ENCODE measurements around the gene OR8G1. TPM values are rescaled to one million over a fixed set of nuclear protein-coding genes. Genes with fewer than 3 reads are reported as not detected.
"Not testable (repeated sequence)": the region's sequence is repeated elsewhere in the genome, so short reads cannot be mapped to it uniquely, and the experiment has no call there.

The OR8G1 gene
- total RNA-seq, 1 donor from 2014 or later = not detected

GRCh38 chr11:124238512-124238911 lies 2.4 kb upstream of the OR8G1 start:
- no peak for DNase-seq (ENCODE audit: low spot score)

- DNase-seq (ENCODE audit: low spot score) = not testable (repeated sequence)
These were observed 9.0 kb downstream of the OR8G1 start for GRCh38 chr11:124249869-124250268.

GRCh38 chr11:124256076-124256475 lies 15.2 kb downstream of the OR8G1 start, which contains the start of gene OR8G5:
OR8G5 (plus strand) TSS chr11:124256376; CDS start chr11:124264932, 8,556 bp downstream.
- DNase-seq (ENCODE audit: low spot score) = no peak

- DNase-seq (ENCODE audit: low spot score) = not testable (repeated sequence)
These were observed 24.1 kb downstream of the OR8G1 start for GRCh38 chr11:124265041-124265440.

- DNase-seq (ENCODE audit: low spot score) = not testable (repeated sequence)
These were observed 30.0 kb downstream of the OR8G1 start for GRCh38 chr11:124270886-124271285.

- DNase-seq (ENCODE audit: low spot score) = no peak
These were observed 33.1 kb downstream of the OR8G1 start for GRCh38 chr11:124274000-124274399.

- DNase-seq (ENCODE audit: low spot score) = no peak
These were observed 35.2 kb downstream of the OR8G1 start for GRCh38 chr11:124276081-124276480.

GRCh38 chr11:124277207-124277606 lies 36.3 kb downstream of the OR8G1 start:
- DNase-seq (ENCODE audit: low spot score) = no peak

- no peak for DNase-seq (ENCODE audit: low spot score)
These were observed 36.9 kb downstream of the OR8G1 start for GRCh38 chr11:124277804-124278203.

- DNase-seq (ENCODE audit: low spot score) = no peak
These were observed 37.4 kb downstream of the OR8G1 start for GRCh38 chr11:124278261-124278660.

GRCh38 chr11:124285610-124286344 lies 44.9 kb downstream of the OR8G1 start:
- DNase-seq (ENCODE audit: low spot score) = no peak

GRCh38 chr11:124294687-124295086 lies 53.8 kb downstream of the OR8G1 start:
- no peak for DNase-seq (ENCODE audit: low spot score)

- DNase-seq (ENCODE audit: low spot score) = no peak
These were observed 55.1 kb downstream of the OR8G1 start for GRCh38 chr11:124296016-124296415.

GRCh38 chr11:124297921-124298320 lies 57.0 kb downstream of the OR8G1 start:
- DNase-seq (ENCODE audit: low spot score) = no peak

- DNase-seq (ENCODE audit: low spot score) = no peak
These were observed 60.7 kb downstream of the OR8G1 start for GRCh38 chr11:124301548-124301947.

- DNase-seq (ENCODE audit: low spot score) = no peak
These were observed 61.6 kb downstream of the OR8G1 start for GRCh38 chr11:124302347-124303125.

Other genes starting within 250 kb of the OR8G1 start
- gene OR10G6, start 245.9 kb upstream of the OR8G1 start, total RNA-seq = not detected
- gene OR10G4, start 228.1 kb upstream of the OR8G1 start, total RNA-seq = not detected
- not detected for gene OR10G9, start 218.1 kb upstream of the OR8G1 start, total RNA-seq
- not detected for gene OR10G8, start 214.3 kb upstream of the OR8G1 start, total RNA-seq
- gene OR10G7, start 199.8 kb upstream of the OR8G1 start, total RNA-seq = not detected
- 60.2 TPM for gene VWA5A, start 125.6 kb upstream of the OR8G1 start, total RNA-seq
- gene OR10D3, start 57.8 kb upstream of the OR8G1 start, total RNA-seq = not detected
- gene OR8G5, start 15.3 kb downstream of the OR8G1 start, total RNA-seq = not detected
- not detected for gene OR8D1, start 72.9 kb downstream of the OR8G1 start, total RNA-seq
- gene OR8D2, start 79.1 kb downstream of the OR8G1 start, total RNA-seq = not detected
- gene OR8B2, start 143.4 kb downstream of the OR8G1 start, total RNA-seq = not detected
- gene OR8B3, start 157.9 kb downstream of the OR8G1 start, total RNA-seq = not detected
- not detected for gene OR8B4, start 183.8 kb downstream of the OR8G1 start, total RNA-seq
- gene OR8B8, start 204.6 kb downstream of the OR8G1 start, total RNA-seq = not detected

Data from mucosa of gallbladder (tissue), 1 donor.